Activated CD8-positive, alpha-beta memory T cell treated with anti-CD3 and anti-CD28 coated beads, Interleukin-2, amount 50 U/mL, for 24 hours (primary cell): ENCODE measurements around the gene NEUROD1.

Experiments used
- DNase-seq: peaks from one replicate; pipeline ENCODE4 v3.0.0-alpha.2; 2020; ENCODE audit errors: extremely low read depth

The NEUROD1 gene

DNA sequence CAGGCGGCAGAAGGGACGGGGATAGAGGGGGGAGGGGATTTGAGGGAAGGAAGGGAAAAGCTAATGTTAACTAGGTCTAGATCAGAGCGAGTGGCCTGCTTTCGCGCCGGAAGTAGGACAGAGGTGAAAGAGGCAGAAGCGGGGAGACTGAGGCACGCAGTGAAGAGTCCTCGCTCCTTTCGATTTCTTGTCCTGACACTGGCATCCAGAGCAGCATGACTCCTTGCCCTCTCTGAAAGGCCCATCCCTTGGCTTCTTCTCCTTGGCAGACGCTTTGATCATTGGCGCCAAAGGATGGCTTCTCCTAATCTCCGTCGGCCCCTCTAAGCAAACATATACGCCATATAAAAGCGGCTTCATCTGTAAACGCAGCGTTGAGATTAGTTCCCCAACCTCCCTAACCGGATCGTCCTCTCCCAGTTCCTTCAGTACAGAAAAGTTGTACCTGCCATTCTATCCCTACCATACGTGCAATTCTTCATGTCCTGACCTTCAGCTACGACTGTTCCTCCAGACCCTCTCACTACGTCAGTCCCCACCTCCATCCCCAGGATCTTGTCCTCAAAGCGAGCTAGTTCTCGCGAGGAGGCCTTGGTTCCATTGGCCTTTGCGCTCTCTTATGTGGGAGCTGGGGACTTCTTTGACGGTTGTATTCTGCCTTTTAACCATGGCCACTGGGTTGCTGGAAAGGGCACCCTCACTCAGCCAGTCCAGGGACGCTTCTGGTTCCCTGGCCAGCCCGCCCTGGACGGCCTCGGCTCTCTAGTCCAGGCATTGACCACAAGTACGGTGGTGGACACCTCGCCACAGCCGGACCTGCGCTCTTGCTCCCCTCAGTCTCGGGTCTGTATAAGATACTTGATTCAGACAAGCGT lies 857 bp upstream of the NEUROD1 start:
- no peak for DNase-seq

DNA sequence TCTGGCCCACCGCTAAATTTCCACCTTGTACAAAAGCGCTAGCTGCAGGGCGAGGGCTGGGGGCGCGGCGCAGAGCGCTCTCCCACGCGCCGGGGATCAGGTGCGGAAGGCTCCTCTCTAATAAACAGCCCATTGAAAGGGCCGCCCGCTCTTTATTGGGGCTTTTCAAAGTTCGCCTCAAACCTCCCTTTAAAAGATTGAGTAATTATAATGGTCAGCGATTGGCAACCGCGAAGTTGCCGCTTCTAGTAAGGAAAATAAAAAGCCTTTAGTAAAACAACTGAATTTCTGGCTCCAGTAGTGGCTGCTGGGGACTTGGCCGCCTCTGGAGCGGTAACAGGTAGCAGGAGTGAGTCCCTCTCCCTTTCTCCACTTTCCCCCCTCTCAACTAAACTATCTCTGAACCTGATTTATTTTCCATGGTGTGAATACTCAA lies 755 bp downstream of the NEUROD1 start:
- DNase-seq: no peak

GRCh38 chr2:181678861-181679543 lies 1.3 kb downstream of the NEUROD1 start:
- DNase-seq: no peak

- no peak for DNase-seq
Measured at GRCh38 chr2:181677912-181678586, 2.3 kb downstream of the NEUROD1 start.

- no peak for DNase-seq
Measured at GRCh38 chr2:181675254-181675653, 5.1 kb downstream of the NEUROD1 start.

DNA sequence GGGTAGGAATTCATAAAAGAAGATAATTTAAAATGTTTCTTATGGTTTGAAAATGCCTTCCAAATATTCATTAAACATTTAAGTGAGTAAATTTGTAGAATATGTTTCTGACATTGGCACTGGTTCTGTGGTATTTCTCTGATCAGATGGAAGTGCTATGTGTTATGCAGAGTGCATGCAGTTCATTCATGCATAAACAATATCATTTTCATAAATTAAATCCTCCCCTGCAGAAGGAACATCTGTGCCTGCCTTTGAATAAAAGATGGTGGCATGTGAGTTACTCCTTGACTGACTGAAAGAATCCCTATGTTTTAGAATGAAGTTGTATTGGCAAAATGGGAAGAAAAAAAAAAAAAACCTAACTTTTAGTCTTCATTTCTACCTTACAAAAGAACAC lies 5.9 kb downstream of the NEUROD1 start:
- no peak for DNase-seq

- DNase-seq: no peak
Measured at GRCh38 chr2:181673173-181673572, 7.1 kb downstream of the NEUROD1 start.

DNA sequence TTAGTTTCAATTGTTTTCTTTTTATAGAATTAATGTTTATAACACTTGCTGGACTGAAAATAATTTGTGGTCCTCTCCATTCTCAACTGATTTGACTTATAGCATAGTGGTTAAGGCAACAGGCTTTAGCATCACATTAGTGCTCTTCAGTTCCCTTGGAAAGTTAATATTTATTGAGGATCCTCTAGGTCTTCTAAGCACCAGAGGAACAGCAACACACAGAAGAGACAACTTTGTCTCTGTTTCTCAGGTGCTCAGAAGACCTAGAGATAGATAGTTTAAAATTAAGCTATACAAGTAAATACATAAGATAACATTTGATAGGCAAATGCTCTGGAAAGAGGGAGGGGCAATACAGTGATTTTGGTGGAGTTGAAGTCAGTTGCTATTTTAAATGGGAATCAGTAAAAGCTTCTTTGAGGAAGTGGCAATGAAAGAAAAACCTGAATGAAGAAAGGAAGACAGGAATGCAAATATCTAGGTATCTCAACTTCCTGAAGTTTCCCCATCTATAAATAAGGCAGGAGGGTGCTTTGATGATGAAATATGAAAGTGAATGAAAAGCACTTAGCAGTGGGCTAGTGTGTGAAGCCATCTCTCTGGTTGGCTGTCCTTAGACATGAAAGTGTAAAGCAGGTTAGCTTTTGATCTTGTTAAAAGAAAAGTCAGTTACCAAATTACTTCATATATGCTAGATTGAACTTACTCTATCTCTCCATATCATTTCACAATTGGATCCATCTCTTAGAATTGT lies 7.9 kb downstream of the NEUROD1 start:
- no peak for DNase-seq

- no peak for DNase-seq
Measured at GRCh38 chr2:181670632-181671031, 9.7 kb downstream of the NEUROD1 start.

GRCh38 chr2:181667234-181667633 lies 13.1 kb downstream of the NEUROD1 start:
- DNase-seq: no peak

DNA sequence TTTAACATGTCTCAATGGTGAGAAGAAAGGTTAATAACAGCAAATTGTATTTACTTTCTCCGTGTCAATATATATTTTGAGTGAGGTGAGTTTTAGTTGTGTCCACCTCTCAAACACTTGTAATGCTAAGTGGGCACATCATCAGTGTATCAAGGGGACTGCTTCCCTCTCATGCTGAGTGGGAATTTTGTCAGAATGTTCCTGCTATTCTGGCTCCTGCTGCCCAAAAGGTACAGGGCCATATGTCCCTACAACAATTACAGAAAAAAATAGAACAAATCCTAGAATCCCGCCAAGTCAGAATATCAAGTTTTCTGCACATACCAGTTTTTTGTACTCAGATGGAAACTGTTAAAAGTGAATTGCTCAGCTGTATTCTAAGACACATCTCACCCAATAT lies 18.0 kb downstream of the NEUROD1 start:
- no peak for DNase-seq

GRCh38 chr2:181660181-181660580 lies 20.1 kb downstream of the NEUROD1 start:
- DNase-seq: no peak

- DNase-seq: no peak
Measured at GRCh38 chr2:181658444-181658843, 21.9 kb downstream of the NEUROD1 start.

DNA sequence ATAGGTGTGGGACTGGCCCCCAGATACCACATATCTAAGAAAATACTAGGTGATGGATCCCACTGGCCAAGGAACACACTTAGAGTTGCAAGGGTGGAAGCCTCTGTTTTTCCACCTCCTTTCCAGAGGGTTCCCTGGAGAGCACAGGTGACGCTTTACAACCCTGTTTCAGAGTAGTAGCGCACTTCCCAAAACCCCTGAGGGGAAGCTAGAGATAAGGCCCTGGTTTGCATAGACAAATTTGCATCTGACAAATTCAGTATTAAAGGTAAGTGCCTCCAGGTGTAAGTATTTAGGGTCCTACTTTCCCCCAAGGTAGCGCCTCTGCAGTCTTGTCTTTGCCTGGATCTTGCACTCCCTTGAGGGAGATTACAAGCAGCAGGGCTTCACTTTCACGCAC lies 22.9 kb downstream of the NEUROD1 start:
- DNase-seq: no peak

GRCh38 chr2:181656450-181657291 lies 23.6 kb downstream of the NEUROD1 start, which contains the start of gene CERKL:
Gene CERKL (minus strand): TSS chr2:181657105. CDS start chr2:181657006, 99 bp downstream.
- no peak for DNase-seq

DNA sequence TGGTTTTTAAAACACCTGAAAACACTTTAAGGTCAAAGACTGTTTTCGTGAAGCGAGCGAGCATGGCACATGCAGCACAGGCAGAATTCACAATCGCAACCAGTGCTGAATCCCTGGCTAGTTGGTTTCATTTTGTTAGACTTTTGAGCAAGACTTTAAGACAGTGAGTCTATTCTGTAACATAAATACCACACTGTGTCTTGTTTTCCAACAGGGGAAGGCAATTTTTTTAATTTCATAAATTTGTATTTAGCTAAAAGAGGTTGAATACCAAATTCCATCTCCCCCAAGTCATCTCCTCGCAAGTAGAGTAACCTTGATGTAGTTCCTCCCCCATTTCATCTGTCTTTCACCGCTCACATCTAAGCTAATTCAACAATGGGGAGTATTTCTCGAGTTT lies 24.8 kb downstream of the NEUROD1 start:
- DNase-seq: no peak

GRCh38 chr2:181649436-181649979 lies 30.8 kb downstream of the NEUROD1 start:
- no peak for DNase-seq

GRCh38 chr2:181648478-181649155 lies 31.7 kb downstream of the NEUROD1 start:
- no peak for DNase-seq

GRCh38 chr2:181646415-181646987 lies 33.8 kb downstream of the NEUROD1 start:
- DNase-seq: no peak

DNA sequence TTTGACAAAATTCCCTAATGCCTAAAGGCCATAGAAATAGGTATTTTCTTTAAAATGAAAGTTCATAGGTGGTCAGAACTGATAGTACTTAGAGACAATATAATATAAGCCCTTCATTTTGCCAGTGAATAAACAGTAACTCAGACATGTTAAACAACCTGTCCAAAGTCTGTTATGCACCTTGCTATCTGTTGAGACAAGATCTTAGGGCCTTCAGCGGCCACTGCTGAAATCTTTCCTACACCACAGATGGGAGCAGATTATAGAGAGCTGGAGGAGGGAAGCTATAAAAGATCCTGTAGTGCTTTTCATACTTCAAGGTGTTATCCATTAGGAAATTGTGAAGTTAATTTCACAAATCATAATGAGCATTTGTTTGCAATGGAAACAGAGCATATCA lies 37.2 kb downstream of the NEUROD1 start:
- DNase-seq: no peak
